ENCODE data around the gene NCBP1. TPM values are rescaled to one million over a fixed set of nuclear protein-coding genes. Genes with fewer than 3 reads are reported as not detected.
"Not testable (repeated sequence)": the region's sequence is repeated elsewhere in the genome, so short reads cannot be mapped to it uniquely, and the experiment has no call there.

The NCBP1 gene, protein sequence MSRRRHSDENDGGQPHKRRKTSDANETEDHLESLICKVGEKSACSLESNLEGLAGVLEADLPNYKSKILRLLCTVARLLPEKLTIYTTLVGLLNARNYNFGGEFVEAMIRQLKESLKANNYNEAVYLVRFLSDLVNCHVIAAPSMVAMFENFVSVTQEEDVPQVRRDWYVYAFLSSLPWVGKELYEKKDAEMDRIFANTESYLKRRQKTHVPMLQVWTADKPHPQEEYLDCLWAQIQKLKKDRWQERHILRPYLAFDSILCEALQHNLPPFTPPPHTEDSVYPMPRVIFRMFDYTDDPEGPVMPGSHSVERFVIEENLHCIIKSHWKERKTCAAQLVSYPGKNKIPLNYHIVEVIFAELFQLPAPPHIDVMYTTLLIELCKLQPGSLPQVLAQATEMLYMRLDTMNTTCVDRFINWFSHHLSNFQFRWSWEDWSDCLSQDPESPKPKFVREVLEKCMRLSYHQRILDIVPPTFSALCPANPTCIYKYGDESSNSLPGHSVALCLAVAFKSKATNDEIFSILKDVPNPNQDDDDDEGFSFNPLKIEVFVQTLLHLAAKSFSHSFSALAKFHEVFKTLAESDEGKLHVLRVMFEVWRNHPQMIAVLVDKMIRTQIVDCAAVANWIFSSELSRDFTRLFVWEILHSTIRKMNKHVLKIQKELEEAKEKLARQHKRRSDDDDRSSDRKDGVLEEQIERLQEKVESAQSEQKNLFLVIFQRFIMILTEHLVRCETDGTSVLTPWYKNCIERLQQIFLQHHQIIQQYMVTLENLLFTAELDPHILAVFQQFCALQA
- total RNA-seq, result 18.5 TPM
- long read RNA-seq, full-length matches to known transcripts, result 37 of 45 reads
- long read RNA-seq, partial matches to known transcripts, result 3 of 45 reads
- long read RNA-seq, other reads (novel, unspliced or antisense), result 5 of 45 reads

DNA sequence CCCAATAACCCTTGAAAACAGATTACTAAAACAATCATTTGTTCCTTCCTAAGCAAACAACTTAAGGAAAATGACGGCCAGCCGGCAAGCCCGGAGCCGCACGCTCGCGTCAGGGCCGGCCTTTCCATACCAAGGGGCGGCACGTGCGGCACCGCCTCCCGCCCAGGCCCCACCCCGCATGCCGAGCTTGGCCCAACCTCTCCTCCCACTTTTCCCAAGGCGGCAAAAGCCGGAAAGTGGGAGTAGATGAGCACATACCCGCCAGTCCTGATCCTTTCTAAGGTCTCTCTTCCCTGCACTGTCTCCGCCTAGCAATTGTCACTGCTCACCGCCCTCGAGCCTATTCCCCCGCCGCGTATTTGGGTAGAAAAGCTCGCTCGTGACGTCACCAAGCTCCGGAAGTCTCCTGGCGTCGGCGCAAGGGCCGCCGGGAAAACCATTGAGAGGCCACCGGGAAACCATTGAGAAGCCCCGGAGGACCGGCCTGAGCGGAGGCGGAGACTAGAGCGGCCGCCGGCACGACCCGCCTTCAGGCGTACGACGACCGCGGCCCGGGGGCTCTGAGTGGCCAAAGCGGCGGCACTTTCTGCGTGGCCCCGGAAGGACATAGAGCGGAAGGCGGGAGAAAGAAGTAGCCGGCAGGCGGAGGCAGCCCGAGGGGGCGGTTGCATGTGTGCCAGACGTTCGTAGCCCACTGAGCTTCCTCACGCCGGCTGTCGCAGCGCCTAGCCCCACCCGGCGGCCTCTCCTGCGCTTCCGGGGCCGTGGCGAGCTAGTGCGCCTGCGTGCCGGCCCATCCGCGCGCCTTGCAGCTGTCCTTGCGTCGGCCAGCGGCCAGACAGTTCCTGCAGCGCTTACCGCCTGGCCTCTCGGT is at the start of gene NCBP1, which contains the start of gene TSTD2:
NCBP1 (plus strand) TSS at position 837 of the 874 bp plus-strand sequence. CDS start 61 bp downstream, outside the sequence.
TSTD2 (minus strand) TSS at position 384 of the 874 bp plus-strand sequence. CDS start 5,806 bp downstream, outside the sequence.
- DNase-seq (ENCODE audit: low spot score), result peak; percentile 98
- intact Hi-C loops (cut with DNase I), result no loop called here

- DNase-seq (ENCODE audit: low spot score); intact Hi-C loops (cut with DNase I): not testable (repeated sequence)
Measured at GRCh38 chr9:97584778-97585177, 48.8 kb upstream of the NCBP1 start.

DNA sequence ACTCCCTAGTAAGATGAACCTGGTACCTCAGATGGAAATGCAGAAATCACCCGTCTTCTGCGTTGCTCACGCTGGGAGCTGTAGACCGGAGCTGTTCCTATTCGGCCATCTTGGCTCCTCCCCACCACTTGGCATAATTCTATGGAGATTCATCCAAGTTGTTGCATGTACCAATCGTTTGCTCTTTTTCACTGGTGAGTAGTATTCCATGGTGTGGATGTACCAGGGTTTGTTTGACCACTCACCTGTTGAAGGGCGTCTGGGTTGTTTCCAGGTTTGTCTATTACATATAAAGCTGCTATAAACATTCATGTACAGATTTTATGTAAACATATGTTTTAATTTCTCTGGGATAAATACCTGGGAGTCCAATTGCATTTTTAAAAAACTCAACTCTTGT is 46.7 kb upstream of the NCBP1 start:
- DNase-seq (ENCODE audit: low spot score); intact Hi-C loops (cut with DNase I): not testable (repeated sequence)

DNA sequence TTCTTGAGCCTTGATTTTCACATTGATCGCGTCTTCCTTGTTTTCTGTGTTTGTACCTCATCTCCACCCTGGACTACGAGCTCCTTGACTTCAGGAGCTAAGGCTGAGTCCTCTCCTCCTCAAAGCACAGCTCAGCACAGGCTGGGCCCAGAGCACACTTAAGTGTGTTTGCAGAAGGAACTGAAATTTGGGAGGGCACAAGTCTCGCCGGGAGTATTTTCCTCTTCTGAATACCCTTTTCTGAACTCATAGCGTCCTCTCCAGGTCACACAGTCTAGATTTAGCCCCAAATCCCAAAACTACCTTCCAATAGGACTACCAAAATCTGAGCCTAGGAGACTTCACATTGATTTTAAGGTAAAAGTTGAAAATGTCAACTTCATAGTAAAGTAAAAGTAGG is 42.1 kb upstream of the NCBP1 start:
- intact Hi-C loops (cut with DNase I), result no loop called here
- DNase-seq (ENCODE audit: low spot score), result no peak

DNA sequence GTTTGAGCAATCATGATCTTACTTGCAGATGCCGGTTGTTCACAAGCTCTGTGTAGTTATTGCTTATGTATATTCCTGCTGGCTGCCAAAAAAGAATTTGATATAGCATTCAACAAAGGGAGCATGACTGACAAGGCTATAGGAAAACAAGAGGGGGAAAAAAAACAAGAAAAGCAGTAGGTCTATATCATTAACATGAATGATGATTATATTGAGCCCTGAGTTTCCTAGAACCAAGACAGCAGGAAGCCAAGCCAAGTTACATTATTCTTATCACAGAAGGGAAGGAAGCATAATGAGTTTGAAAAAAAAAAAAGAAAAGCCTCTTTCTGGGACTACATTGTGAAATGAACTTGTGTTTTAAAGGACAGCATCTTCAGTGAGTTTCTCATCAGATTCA is 41.5 kb upstream of the NCBP1 start:
- intact Hi-C loops (cut with DNase I), result no loop called here
- DNase-seq (ENCODE audit: low spot score), result no peak

- intact Hi-C loops (cut with DNase I), result no loop called here
- DNase-seq (ENCODE audit: low spot score), result no peak
Measured at GRCh38 chr9:97593960-97594359, 39.7 kb upstream of the NCBP1 start.

GRCh38 chr9:97594381-97594921 is 39.2 kb upstream of the NCBP1 start:
- no peak for DNase-seq (ENCODE audit: low spot score)
- intact Hi-C loops (cut with DNase I), result no loop called here

DNA sequence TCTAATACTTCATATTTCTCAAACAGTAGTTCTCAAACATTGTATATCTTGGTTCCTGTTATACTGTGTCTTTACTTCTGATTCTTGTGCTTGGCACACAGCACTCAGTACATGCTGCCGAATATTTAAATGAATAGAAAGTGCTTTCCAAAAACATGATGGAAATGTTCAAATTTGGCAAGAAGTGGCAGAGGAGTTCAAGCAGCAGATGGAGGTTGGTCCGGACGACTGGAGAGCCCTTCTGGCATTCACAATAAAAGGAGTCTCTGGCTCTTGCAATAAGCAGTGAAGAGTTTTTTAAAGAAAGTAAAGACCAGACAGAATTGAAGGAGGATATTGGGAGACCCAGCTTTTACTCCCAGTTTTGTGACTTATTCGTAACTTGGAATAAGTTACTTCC is 36.7 kb upstream of the NCBP1 start:
- no peak for DNase-seq (ENCODE audit: low spot score)
- intact Hi-C loops (cut with DNase I), result loop anchor here (5.0 kb wide), 2 partner anchors 40 to 185 kb away; partner anchors contain the start of gene TDRD7

DNA sequence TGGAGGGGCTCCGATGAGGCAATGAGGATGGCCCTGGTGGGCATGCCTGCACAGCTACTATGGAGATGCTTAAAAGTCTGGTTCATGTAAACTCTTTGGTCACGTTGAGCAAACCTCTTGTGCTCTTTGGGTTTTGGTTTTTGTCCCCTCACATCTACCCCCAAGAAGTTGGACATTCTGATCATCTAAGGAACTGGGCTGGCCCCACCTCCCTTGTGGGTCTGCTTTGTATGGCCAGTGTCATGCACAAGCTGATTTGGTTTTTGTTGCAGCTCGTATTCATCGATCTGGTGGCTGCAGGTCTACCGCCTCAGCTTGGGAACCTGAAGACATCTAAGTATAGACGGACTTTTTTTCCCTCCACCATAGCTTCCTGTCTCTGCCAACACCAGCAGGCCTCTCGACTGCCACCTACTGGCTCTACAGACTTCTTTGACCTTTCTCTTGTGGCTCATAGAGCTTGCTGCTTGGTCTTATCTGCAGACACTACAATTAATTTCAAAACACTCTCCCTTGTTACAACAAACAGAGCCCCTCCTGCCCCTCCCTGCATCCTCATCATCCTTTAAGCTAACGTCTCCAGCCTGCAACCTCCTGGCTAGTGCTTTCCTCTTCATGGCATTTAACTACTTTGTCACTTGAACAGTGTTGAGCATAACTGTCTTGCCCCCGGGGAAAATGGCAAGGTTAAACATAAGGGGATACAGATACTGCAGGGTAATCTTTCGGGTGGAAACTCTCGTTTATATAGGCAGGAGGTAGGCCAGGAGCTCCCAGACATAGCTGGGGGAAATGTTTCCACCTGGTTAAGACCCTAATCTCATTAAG is 34.9 kb upstream of the NCBP1 start:
- DNase-seq (ENCODE audit: low spot score), result peak; percentile 83
- intact Hi-C loops (cut with DNase I), result loop anchor here (1.0 to 5.0 kb wide), 3 partner anchors 41 to 186 kb away; partner anchors contain the start of gene TDRD7

DNA sequence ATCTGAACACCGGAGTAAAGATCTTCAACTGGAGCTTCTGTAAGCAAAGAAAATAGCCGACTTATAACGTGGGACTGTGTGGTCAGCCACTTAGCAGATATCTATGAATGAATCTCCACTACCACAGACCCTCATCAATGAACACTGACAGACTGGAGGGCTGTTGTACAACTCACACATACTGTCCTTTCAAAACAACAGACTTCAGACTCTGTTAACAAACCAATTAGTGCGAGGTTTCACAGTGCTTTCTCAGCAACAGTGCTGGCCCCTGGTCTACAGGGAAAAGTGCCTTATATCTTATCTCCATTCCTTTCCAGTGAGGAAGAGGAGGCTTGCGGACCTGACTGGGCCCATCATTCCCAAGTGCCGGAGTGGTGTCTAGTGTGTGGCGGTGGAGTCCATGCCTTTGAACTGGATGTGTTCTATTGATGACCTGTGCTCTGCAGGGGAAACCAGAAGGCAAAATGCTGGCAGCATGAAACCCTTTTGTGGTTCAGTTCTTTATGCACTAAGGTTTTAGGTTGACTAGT is 34.2 kb upstream of the NCBP1 start:
- no peak for DNase-seq (ENCODE audit: low spot score)
- intact Hi-C loops (cut with DNase I), result loop anchor here (5.0 kb wide), 2 partner anchors 42 to 187 kb away; partner anchors contain the start of gene TDRD7

- DNase-seq (ENCODE audit: low spot score), result no peak
- intact Hi-C loops (cut with DNase I), result loop anchor here (10.0 kb wide), 1 partner anchor 746 kb away; the partner anchor contains the start of gene ZNF782
Measured at GRCh38 chr9:97600531-97601227, 32.9 kb upstream of the NCBP1 start.

GRCh38 chr9:97601228-97601898 is 32.3 kb upstream of the NCBP1 start:
- DNase-seq (ENCODE audit: low spot score), result no peak
- intact Hi-C loops (cut with DNase I), result loop anchor here (10.0 kb wide), 1 partner anchor 747 kb away; the partner anchor contains the start of gene ZNF782

DNA sequence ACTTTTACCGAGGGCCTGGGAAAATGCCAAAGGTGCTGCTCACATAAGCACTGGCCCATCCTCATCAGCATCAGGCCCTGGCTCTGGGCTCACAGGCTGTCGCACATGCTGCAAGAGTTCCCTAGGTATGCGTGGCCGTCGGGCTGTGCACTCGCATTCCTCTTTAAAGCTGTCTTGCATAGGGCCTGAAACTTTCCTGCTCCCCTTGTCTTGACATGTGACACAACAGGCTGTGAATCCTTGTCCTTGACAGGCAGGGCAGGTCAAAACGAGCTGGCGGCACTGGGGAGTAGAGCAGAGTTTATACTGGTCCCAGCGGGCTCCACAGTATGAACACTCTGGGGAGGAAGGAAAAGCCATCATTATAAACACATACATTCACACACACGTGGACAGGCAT is 31.2 kb upstream of the NCBP1 start:
- no peak for DNase-seq (ENCODE audit: low spot score)
- intact Hi-C loops (cut with DNase I), result loop anchor here (10.0 kb wide), 1 partner anchor 748 kb away; the partner anchor contains the start of gene ZNF782

DNA sequence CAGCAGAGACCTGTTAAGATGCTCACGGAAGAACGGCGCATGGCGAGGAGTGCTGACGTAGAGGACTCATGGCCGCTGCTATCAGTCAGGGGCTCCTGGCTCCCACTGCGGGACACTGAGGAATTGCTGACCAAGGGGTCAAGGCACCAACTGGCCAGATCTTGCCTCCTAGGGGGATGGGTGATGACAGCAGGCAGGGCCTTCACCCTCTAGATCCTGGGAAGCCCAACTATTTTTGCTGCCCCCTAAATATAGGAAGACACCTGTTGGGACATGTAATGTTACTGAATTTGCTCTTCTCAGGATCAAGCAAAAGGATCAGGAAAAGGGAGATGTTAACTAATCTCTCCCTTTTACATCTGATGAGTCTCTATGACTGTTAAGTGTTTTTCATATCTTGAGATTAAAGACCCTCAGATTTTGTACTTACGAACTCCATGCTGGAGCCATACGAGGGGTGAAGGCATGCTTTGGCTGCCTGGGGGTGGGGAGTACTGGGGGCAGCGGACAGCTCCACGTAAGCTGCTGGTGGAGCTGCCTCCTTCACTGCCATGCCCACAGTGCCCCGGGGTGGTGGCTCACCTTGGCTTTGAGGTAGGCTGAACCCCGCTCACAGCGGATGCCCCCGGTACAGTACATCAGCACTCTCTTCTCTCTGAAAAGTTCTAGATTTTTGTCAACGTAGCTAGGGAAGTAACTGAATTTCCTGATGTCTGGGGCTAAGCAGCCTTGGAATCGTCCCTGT is 28.5 kb upstream of the NCBP1 start:
- intact Hi-C loops (cut with DNase I), result loop anchor here (10.0 kb wide), 1 partner anchor 750 kb away; the partner anchor contains the start of gene ZNF782
- no peak for DNase-seq (ENCODE audit: low spot score)

DNA sequence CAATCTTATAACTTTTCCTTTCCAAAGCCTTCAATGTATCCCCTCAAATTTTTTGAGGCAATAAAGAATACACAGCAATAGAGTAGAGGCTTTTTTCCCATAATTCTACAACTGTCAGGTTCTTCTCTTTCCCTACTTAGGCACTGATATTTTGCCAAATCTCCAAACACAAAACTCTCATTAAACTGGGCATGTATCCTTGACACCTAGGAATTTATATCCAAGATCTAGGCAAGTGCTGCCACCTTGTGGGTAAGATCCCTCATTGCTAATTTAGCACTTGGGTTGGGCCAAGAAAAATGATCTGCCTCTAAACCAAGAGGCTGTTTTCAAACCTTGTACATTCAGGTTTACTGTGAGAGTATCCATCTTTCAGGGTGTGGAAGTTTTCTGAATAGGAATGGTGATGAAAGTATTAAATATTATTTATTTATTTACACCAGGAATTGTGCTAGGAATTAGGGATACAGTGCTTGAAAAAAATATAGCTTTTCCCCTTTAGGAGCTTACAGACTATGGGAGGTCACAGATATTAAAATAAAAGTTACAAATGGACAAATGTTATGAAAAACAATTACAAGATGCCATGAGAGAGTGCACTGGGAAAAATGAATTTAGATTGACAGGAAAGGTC is 18.1 kb upstream of the NCBP1 start:
- DNase-seq (ENCODE audit: low spot score), result no peak
- intact Hi-C loops (cut with DNase I), result loop anchor here (1.0 kb wide), 1 partner anchor 147 kb away; no protein-coding TSS in a partner anchor

Data from cardiac septum (tissue), 1 donor.